Measurements from ENCODE around the gene ASIC4. TPM values are rescaled to one million over a fixed set of nuclear protein-coding genes. Genes with fewer than 3 reads are reported as not detected.

The ASIC4 gene
- total RNA-seq, 1 experiment from 2014 or later = 0.21 TPM

DNA sequence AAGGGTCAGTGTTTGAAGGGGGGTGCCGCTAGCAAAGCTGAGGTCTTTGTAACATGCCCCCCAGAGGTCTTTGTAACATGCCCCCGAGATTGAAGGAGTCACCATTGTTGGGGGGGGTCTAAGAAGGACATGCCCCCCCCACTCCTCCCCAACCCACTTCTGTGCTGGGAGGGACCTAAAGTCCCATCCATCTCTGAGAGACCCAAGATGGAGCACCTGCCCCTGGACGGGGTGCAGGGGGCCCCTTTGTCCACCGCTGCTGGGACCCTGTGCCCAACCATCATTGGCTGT lies 5.9 kb upstream of the ASIC4 start:
- H3K4me1 ChIP-seq (ENCODE audit: control insufficient read depth, insufficient read depth, low read length) = peaks cover 22% of the 10 kb centered on the region
- ATAC-seq (no peak), DNase-seq (ENCODE audit: low read depth, low spot score) (no peak)
- intact Hi-C loops (cut with micrococcal nuclease; ENCODE audit: unreplicated experiment) = no loop called here
- TF ChIP-seq POLR2AphosphoS5 (IDR thresholded peaks at IDR 0.05; ENCODE audit: low read depth, low read length) (no peak), TCF7L2 (IDR thresholded peaks at IDR 0.05; ENCODE audit: low read depth, low read length) (no peak), SIN3A (IDR thresholded peaks at IDR 0.05; ENCODE audit: borderline replicate concordance, insufficient read depth, low read depth, low read length) (no peak)
- TF ChIP-seq, protein P1, sequence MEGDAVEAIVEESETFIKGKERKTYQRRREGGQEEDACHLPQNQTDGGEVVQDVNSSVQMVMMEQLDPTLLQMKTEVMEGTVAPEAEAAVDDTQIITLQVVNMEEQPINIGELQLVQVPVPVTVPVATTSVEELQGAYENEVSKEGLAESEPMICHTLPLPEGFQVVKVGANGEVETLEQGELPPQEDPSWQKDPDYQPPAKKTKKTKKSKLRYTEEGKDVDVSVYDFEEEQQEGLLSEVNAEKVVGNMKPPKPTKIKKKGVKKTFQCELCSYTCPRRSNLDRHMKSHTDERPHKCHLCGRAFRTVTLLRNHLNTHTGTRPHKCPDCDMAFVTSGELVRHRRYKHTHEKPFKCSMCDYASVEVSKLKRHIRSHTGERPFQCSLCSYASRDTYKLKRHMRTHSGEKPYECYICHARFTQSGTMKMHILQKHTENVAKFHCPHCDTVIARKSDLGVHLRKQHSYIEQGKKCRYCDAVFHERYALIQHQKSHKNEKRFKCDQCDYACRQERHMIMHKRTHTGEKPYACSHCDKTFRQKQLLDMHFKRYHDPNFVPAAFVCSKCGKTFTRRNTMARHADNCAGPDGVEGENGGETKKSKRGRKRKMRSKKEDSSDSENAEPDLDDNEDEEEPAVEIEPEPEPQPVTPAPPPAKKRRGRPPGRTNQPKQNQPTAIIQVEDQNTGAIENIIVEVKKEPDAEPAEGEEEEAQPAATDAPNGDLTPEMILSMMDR (IDR thresholded peaks at IDR 0.05) = no peak
- TF ChIP-seq, protein P2, sequence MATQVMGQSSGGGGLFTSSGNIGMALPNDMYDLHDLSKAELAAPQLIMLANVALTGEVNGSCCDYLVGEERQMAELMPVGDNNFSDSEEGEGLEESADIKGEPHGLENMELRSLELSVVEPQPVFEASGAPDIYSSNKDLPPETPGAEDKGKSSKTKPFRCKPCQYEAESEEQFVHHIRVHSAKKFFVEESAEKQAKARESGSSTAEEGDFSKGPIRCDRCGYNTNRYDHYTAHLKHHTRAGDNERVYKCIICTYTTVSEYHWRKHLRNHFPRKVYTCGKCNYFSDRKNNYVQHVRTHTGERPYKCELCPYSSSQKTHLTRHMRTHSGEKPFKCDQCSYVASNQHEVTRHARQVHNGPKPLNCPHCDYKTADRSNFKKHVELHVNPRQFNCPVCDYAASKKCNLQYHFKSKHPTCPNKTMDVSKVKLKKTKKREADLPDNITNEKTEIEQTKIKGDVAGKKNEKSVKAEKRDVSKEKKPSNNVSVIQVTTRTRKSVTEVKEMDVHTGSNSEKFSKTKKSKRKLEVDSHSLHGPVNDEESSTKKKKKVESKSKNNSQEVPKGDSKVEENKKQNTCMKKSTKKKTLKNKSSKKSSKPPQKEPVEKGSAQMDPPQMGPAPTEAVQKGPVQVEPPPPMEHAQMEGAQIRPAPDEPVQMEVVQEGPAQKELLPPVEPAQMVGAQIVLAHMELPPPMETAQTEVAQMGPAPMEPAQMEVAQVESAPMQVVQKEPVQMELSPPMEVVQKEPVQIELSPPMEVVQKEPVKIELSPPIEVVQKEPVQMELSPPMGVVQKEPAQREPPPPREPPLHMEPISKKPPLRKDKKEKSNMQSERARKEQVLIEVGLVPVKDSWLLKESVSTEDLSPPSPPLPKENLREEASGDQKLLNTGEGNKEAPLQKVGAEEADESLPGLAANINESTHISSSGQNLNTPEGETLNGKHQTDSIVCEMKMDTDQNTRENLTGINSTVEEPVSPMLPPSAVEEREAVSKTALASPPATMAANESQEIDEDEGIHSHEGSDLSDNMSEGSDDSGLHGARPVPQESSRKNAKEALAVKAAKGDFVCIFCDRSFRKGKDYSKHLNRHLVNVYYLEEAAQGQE (IDR thresholded peaks at IDR 0.05; ENCODE audit: insufficient read depth in 1 of 2, low read depth in 2 of 2, low read length in 1 of 2) = no peak
- H3K27me3 ChIP-seq (ENCODE audit: control insufficient read depth, insufficient read depth, low read length) = no peaks in the 10 kb centered on the region; the same call in 1 of the 2 replicates
- POLR2A ChIA-PET = no interaction called here
- H3K9me3 ChIP-seq (ENCODE audit: control insufficient read depth, insufficient read depth, low read depth, low read length) = no peaks in the 10 kb centered on the region
- CTCF ChIA-PET = interaction anchor here (1.4 to 3.0 kb wide), 2 partner anchors 13 to 22 kb away, joined by 4 to 24 read pairs; a partner anchor contains a TSS
- in situ Hi-C loops (cut with HindIII; ENCODE audit: low pct_unique_long_range_greater_than_20kb, low sequenced_read_pairs) = no loop called here
- no peak overlapping the region for H3K27ac ChIP-seq (ENCODE audit: low read length)
- H3K4me3 ChIP-seq (ENCODE audit: low read depth in 2 of 2, low read length in 2 of 2) = no peak overlapping the region
- BruUV-seq (replicated peaks) = no TSS peak
- no peaks in the 10 kb centered on the region for H3K36me3 ChIP-seq (ENCODE audit: control insufficient read depth, insufficient read depth, low read length)

- Histone ChIP-seq H3K4me1 (ENCODE audit: control insufficient read depth, insufficient read depth, low read length) (peaks cover 22% of the 10 kb centered on the region), H3K36me3 (ENCODE audit: control insufficient read depth, insufficient read depth, low read length) (no peaks in the 10 kb centered on the region), H3K9me3 (ENCODE audit: control insufficient read depth, insufficient read depth, low read depth, low read length) (no peaks in the 10 kb centered on the region), H3K27me3 (ENCODE audit: control insufficient read depth, insufficient read depth, low read length) (no peaks in the 10 kb centered on the region; the same call in 1 of the 2 replicates), H3K4me3 (ENCODE audit: low read depth in 2 of 2, low read length in 2 of 2) (no peak overlapping the region; a peak in 2 of 4 replicates), H3K27ac (ENCODE audit: low read length) (no peak overlapping the region)
- in situ Hi-C loops (cut with HindIII; ENCODE audit: low pct_unique_long_range_greater_than_20kb, low sequenced_read_pairs) = no loop called here
- ChIA-PET CTCF (interaction anchor here (1.0 to 3.0 kb wide), 9 partner anchors 10 to 121 kb away, joined by 3 to 27 read pairs (median 5); partner anchors contain the start of genes DNPEP and GMPPA), POLR2A (no interaction called here)
- no TSS peak for BruUV-seq (replicated peaks)
- intact Hi-C loops (cut with micrococcal nuclease; ENCODE audit: unreplicated experiment) = no loop called here
- peak; percentile 52 for ATAC-seq
- TF ChIP-seq, protein P1 (IDR thresholded peaks at IDR 0.05) = no peak
- no peak for TF ChIP-seq TCF7L2 (IDR thresholded peaks at IDR 0.05; ENCODE audit: low read depth, low read length)
- no peak for TF ChIP-seq SIN3A (IDR thresholded peaks at IDR 0.05; ENCODE audit: borderline replicate concordance, insufficient read depth, low read depth, low read length)
- TF ChIP-seq, protein P2 (IDR thresholded peaks at IDR 0.05; ENCODE audit: insufficient read depth in 1 of 2, low read depth in 2 of 2, low read length in 1 of 2) = no peak
- TF ChIP-seq POLR2AphosphoS5 (IDR thresholded peaks at IDR 0.05; ENCODE audit: low read depth, low read length) = no peak
- DNase-seq (ENCODE audit: low read depth, low spot score) = no peak
Measured at GRCh38 chr2:219508971-219509779, 5.1 kb upstream of the ASIC4 start.
